IMR-90 (cell line): ENCODE data around the gene SMIM44. TPM values are rescaled to one million over a fixed set of nuclear protein-coding genes. Genes with fewer than 3 reads are reported as not detected.

Source experiments
- ATAC-seq: fragments of 200-7000 bp; cut with Tn5 transposase; 2 replicates; pipeline ENCODE4 v1.9.1; 2020; ENCODE audit warnings: low read depth, mild to moderate bottlenecking, moderate library complexity
- BruUV-seq: library from RNA; stranded (reverse); fragments of 400-500 nt; replicated peaks from 2 replicates; lab custom pipeline; 2021; lab: Mats Ljungman, UMichigan
- CTCF ChIA-PET: fragments of 300-600 bp; formaldehyde crosslinking; extraction: SDS; loops from one replicate; lab custom pipeline; 2021; ENCODE audit warnings: antibody characterized with exemption; lab: Yijun Ruan, JAX
- POLR2A ChIA-PET: fragments of 300-600 bp; sonication (Branson Sonifier 250); formaldehyde crosslinking; loops from one replicate; lab custom pipeline; 2022; ENCODE audit warnings: antibody characterized with exemption; ENCODE audit not compliant: unreplicated experiment; lab: Charles Lee
- DNase-seq: peaks from one replicate; pipeline ENCODE4 v3.0.0; 2013
- H2AFZ ChIP-seq: replicated peaks from 2 replicates; pipeline ENCODE3; 2013; ENCODE audit warnings: low read length, mild to moderate bottlenecking; ENCODE audit not compliant: poor library complexity
- H2AK5ac ChIP-seq: 2 replicates; pipeline ENCODE4 v1.6.1; 2013; ENCODE audit warnings: low read depth, low read length, inconsistent platforms
- H2AK9ac ChIP-seq: replicated peaks from 2 replicates; pipeline ENCODE3; 2013; ENCODE audit warnings: mild to moderate bottlenecking, low read depth, low read length, moderate library complexity; ENCODE audit not compliant: poor library complexity
- H2BK120ac ChIP-seq: 2 replicates; pipeline ENCODE4 v1.6.1; 2013; ENCODE audit warnings: low read depth, low read length, inconsistent platforms
- H2BK15ac ChIP-seq: 3 replicates; pipeline ENCODE4 v1.6.1; 2013; ENCODE audit warnings: low read depth, low read length, inconsistent platforms
- H2BK20ac ChIP-seq: 2 replicates; pipeline ENCODE4 v1.6.1; 2013; ENCODE audit warnings: low read depth, mild to moderate bottlenecking, inconsistent platforms, low read length, moderate library complexity
- H2BK5ac ChIP-seq: 2 replicates; pipeline ENCODE4 v1.6.1; 2013; ENCODE audit warnings: mild to moderate bottlenecking, low read depth, low read length, inconsistent platforms; ENCODE audit not compliant: poor library complexity, severe bottlenecking
- H3K14ac ChIP-seq: replicated peaks from 2 replicates; pipeline ENCODE4 v1.6.1; 2013; ENCODE audit warnings: low read depth, low read length, inconsistent platforms
- H3K18ac ChIP-seq: 2 replicates; pipeline ENCODE4 v1.6.1; 2013; ENCODE audit warnings: low read depth, low read length, control low read depth
- H3K23ac ChIP-seq: 2 replicates; pipeline ENCODE4 v1.6.1; 2013; ENCODE audit warnings: low read depth, low read length, inconsistent platforms
- H3K27ac ChIP-seq: 2 replicates; pipeline ENCODE4 v1.5.1; 2013; ENCODE audit warnings: mild to moderate bottlenecking, control low read depth, low read length; ENCODE audit not compliant: insufficient read depth
- H3K27me3 ChIP-seq: 2 replicates; pipeline ENCODE4 v1.6.1; 2013; ENCODE audit warnings: low read length; ENCODE audit not compliant: control insufficient read depth, insufficient read depth
- H3K36me3 ChIP-seq: 2 replicates; pipeline ENCODE4 v1.6.1; 2013; ENCODE audit warnings: low read length, mixed read lengths; ENCODE audit not compliant: control insufficient read depth, insufficient read depth
- H3K4ac ChIP-seq: 2 replicates; pipeline ENCODE4 v1.6.1; 2013; ENCODE audit warnings: low read depth, low read length, inconsistent platforms
- H3K4me1 ChIP-seq: 2 replicates; pipeline ENCODE4 v1.6.1; 2013; ENCODE audit warnings: low read length, mixed read lengths; ENCODE audit not compliant: control insufficient read depth, insufficient read depth
- H3K4me2 ChIP-seq: 2 replicates; pipeline ENCODE4 v1.6.1; 2013; ENCODE audit warnings: low read depth, mild to moderate bottlenecking, control low read depth, low read length, moderate library complexity
- H3K4me3 ChIP-seq: 2 replicates; pipeline ENCODE4 v1.5.1; 2013; ENCODE audit warnings: low read depth, mild to moderate bottlenecking, control low read depth, low read length, moderate library complexity; ENCODE audit not compliant: insufficient read depth
- H3K56ac ChIP-seq: 2 replicates; pipeline ENCODE4 v1.6.1; 2013; ENCODE audit warnings: low read length, inconsistent platforms; ENCODE audit not compliant: insufficient read depth; ENCODE audit errors: extremely low read depth
- H3K79me1 ChIP-seq, 2 experiments: 2 replicates each; pipeline ENCODE4 v1.6.1; 2013; ENCODE audit warnings: low read length in 2 of 2, inconsistent platforms in 1 of 2, low read depth in 1 of 2
- H3K9ac ChIP-seq: 2 replicates; pipeline ENCODE4 v1.6.1; 2013; ENCODE audit warnings: low read depth, low read length, control low read depth
- H3K9me1 ChIP-seq: 2 replicates; pipeline ENCODE4 v1.6.1; 2013; ENCODE audit warnings: low read length, inconsistent platforms; ENCODE audit not compliant: insufficient read depth
- H3K9me3 ChIP-seq: 2 replicates; pipeline ENCODE4 v1.6.1; 2013; ENCODE audit warnings: low read length; ENCODE audit not compliant: control insufficient read depth, insufficient read depth
- H4K20me1 ChIP-seq: 2 replicates; pipeline ENCODE4 v1.6.1; 2013; ENCODE audit warnings: low read length, inconsistent platforms; ENCODE audit not compliant: insufficient read depth
- H4K5ac ChIP-seq: 2 replicates; pipeline ENCODE4 v1.6.1; 2013; ENCODE audit warnings: mild to moderate bottlenecking, low read depth, low read length, control low read depth
- H4K8ac ChIP-seq, 2 experiments: 2 replicates each; pipeline ENCODE4 v1.6.1; 2013; ENCODE audit warnings: low read depth in 2 of 2, low read length in 2 of 2, control low read depth in 1 of 2, inconsistent platforms in 1 of 2
- H4K91ac ChIP-seq: 2 replicates; pipeline ENCODE4 v1.6.1; 2013; ENCODE audit warnings: low read depth, low read length, inconsistent platforms; ENCODE audit not compliant: insufficient read depth
- BHLHE40 ChIP-seq: fragments of 150-350 bp; IDR thresholded peaks from 2 replicates; pipeline ENCODE4 v1.6.1; 2016; ENCODE audit warnings: mild to moderate bottlenecking, low read depth, low read length
- CEBPB ChIP-seq: IDR thresholded peaks from 2 replicates; pipeline ENCODE4 v1.6.1; 2012; ENCODE audit warnings: low read depth, low read length, improper control_type of control experiment
- CHD1 ChIP-seq: IDR thresholded peaks from 2 replicates; pipeline ENCODE4 v1.6.1; 2012; ENCODE audit warnings: low read depth, low read length, improper control_type of control experiment
- FOS ChIP-seq: fragments of 150-350 bp; IDR thresholded peaks from 2 replicates; pipeline ENCODE4 v1.6.1; 2016; ENCODE audit warnings: low read depth, low read length
- MAFK ChIP-seq: IDR thresholded peaks from 2 replicates; pipeline ENCODE4 v1.6.1; 2012; ENCODE audit warnings: low read depth, low read length, improper control_type of control experiment
- MAZ ChIP-seq: IDR thresholded peaks from 2 replicates; pipeline ENCODE4 v1.6.1; 2012; ENCODE audit warnings: low read depth, mild to moderate bottlenecking, low read length, improper control_type of control experiment, moderate library complexity, borderline replicate concordance
- MXI1 ChIP-seq: IDR thresholded peaks from 2 replicates; pipeline ENCODE4 v1.6.1; 2012; ENCODE audit warnings: low read depth, mild to moderate bottlenecking, low read length, moderate library complexity, borderline replicate concordance
- NFE2L2 ChIP-seq: fragments of 150-350 bp; IDR thresholded peaks from 2 replicates; pipeline ENCODE4 v1.6.1; 2016; ENCODE audit warnings: low read depth, mild to moderate bottlenecking, low read length
- POLR2A ChIP-seq: IDR thresholded peaks from 2 replicates; pipeline ENCODE4 v1.6.1; 2012; ENCODE audit warnings: mild to moderate bottlenecking, low read depth, low read length
- RAD21 ChIP-seq: IDR thresholded peaks from 2 replicates; pipeline ENCODE4 v1.6.1; 2012; ENCODE audit warnings: low read length, improper control_type of control experiment
- RCOR1 ChIP-seq: IDR thresholded peaks from 2 replicates; pipeline ENCODE4 v1.6.1; 2012; ENCODE audit warnings: mild to moderate bottlenecking, low read length, improper control_type of control experiment; ENCODE audit not compliant: insufficient replicate concordance
- RFX5 ChIP-seq: IDR thresholded peaks from 2 replicates; pipeline ENCODE4 v1.8.0; 2012; ENCODE audit warnings: low read depth, mild to moderate bottlenecking, low read length, moderate library complexity
- SMC3 ChIP-seq: fragments of 150-350 bp; IDR thresholded peaks from 2 replicates; pipeline ENCODE4 v1.6.1; 2016; ENCODE audit warnings: low read depth, mild to moderate bottlenecking, antibody characterized with exemption, low read length, moderate library complexity
- WGBS, 2 experiments: methylation state at CpG; one replicate each; pipeline versions ENCODE4 v1.1.5 to v1.1.7; 2013; ENCODE audit warnings: missing lambda C conversion rate in 2 of 2; ENCODE audit not compliant: insufficient read length in 1 of 2; ENCODE audit errors: extremely low coverage in 2 of 2; 5-methylcytosine and 5-hydroxymethylcytosine counted together
- dilution Hi-C: fragments of 300-500 bp; cut with HindIII; formaldehyde crosslinking; loops from one replicate; pipeline ENCODE4 v1.14.3; 2018; ENCODE audit warnings: low sequenced_read_pairs; ENCODE audit not compliant: unreplicated experiment
- in situ Hi-C: fragments of 300-500 bp; cut with MboI; formaldehyde crosslinking; loops from 3 replicates; pipeline ENCODE4 v1.14.3; 2019; ENCODE audit warnings: low sequenced_read_pairs, inconsistent platforms, mixed read lengths
- intact Hi-C: fragments of 100-400 bp; cut with micrococcal nuclease; formaldehyde crosslinking; loops from 2 replicates; pipeline ENCODE4 v1.10.0; 2022
- polyA plus RNA-seq, 3 experiments: library from polyadenylated mRNA; depleted of rRNA; stranded (reverse); fragments of >200 nt; gene quantifications; 2 replicates each; pipeline ENCODE4 v1.2.3, GENCODE V29; 2012; ENCODE audit warnings: low replicate concordance in 1 of 3
- total RNA-seq: library from RNA; depleted of rRNA; stranded (reverse); fragments of >200 nt; gene quantifications from 2 replicates; pipeline ENCODE4 v1.2.3, GENCODE V29; 2012
- TF ChIP-seq, protein P1 (sequence below): fragments of 150-350 bp; IDR thresholded peaks from 2 replicates; pipeline ENCODE4 v1.6.1; 2016; ENCODE audit warnings: low read depth, mild to moderate bottlenecking, low read length, moderate library complexity, borderline replicate concordance
- TF ChIP-seq, protein P2 (sequence below): conservative IDR thresholded peaks from 2 replicates; pipeline ENCODE4 v1.5.1; 2012; ENCODE audit warnings: mild to moderate bottlenecking, low read depth, low read length, improper control_type of control experiment

SMIM44 gene
- total and polyA plus RNA-seq, 2 of the 4 experiments (the other 2 are of a cell fraction) = not detected

DNA sequence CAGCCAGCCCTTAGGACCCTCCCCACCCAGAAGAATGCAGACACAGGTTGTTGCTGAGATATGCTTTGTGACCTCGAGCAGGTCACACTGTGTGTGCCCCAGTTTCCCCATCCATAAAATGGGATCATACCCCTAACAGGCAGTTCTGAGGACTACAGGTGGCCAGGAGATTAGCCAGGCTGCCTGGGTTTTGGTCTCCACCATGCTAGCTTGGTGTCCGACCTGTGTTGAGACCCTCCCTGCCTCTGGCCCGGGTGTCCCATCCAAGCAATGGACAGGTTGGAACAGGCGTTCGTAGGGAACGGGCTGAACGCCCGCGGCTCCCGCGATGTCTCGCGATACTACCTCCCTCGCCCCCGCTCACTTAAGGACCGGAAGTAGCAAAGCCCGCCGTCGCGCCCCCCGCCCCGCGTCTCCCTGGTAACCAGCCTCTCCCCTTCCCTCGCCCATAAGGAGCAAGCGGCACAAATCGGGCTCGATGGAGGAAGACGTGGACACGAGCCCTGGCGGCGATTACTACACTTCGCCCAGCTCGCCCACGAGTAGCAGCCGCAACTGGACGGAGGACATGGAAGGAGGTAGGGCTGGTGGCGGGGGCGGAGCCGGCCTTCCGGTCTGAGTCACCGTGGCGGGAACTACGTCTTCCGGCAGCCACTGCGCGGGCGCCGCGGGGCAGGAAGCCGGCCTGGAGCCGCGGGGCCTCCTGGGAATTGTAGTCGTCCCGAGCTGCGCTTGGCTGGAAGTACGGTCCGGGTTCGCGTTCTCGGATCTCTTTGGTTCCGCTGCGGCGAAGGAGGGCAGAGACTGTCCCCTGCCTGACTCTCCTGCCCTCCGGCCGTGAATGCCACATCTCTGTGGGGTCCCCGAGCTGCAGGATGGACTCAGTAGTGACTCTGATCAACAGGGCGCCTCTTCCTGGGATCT, 48.3 kb downstream of the SMIM44 start:
- Histone ChIP-seq H3K79me1 (peaks cover 35 to 57% of the 10 kb centered on the region in 2 experiments), H2AK9ac (peak overlapping the region; percentile 95), H4K91ac (peak overlapping the region; percentile 99), H3K36me3 (peaks cover 53% of the 10 kb centered on the region), H3K27ac (peak overlapping the region; percentile 98), H4K8ac (peak overlapping the region; percentile 83 to 100), H2BK20ac (no peak overlapping the region), H4K20me1 (peaks cover 6% of the 10 kb centered on the region), H4K5ac (peak overlapping the region; percentile 91), H3K4me3 (peak overlapping the region; percentile 51), H3K4me1 (peaks cover 8% of the 10 kb centered on the region), H3K4me2 (peak overlapping the region; percentile 91), H3K14ac (peak overlapping the region; percentile 95), H2AK5ac (peak overlapping the region; percentile 95), H3K18ac (peak overlapping the region; percentile 86), H3K4ac (peak overlapping the region; percentile 99), H3K23ac (peak overlapping the region; percentile 66; the same call in 1 of the 2 replicates), H2BK15ac (peak overlapping the region; percentile 93; the same call in 2 of the 3 replicates), H3K9me3 (peaks cover 4% of the 10 kb centered on the region; the same call in 1 of the 2 replicates), H3K9me1 (no peaks in the 10 kb centered on the region), H2AFZ (peak overlapping the region; percentile 95), H2BK5ac (peak overlapping the region; percentile 95), H3K27me3 (no peaks in the 10 kb centered on the region), H3K9ac (peak overlapping the region; percentile 85), H2BK120ac (peak overlapping the region; percentile 91), H3K56ac (peak overlapping the region; percentile 74; the same call in 1 of the 2 replicates)
- 5% methylated on average over 29 of the region's 67 CpGs; no CpG with 5 or more reads in 1 of the 2 experiments for WGBS, 2 experiments
- ATAC-seq (peak; percentile 97), DNase-seq (peak; percentile 93)
- intact Hi-C loops = loop anchor here (1.0 kb wide), 1 partner anchor 16 kb away; no protein-coding TSS in a partner anchor
- POLR2A ChIA-PET = no interaction called here
- in situ Hi-C loops = loop anchor here (5.0 kb wide), 1 partner anchor 103 kb away; no protein-coding TSS in a partner anchor
- CTCF ChIA-PET = no interaction called here
- dilution Hi-C loops = no loop called here
- no TSS peak for BruUV-seq
- TF ChIP-seq RAD21 (no peak), RCOR1 (no peak), CHD1 (no peak), MXI1 (peak; percentile 84; the same call in 1 of the 2 replicates), SMC3 (no peak), FOS (peak; percentile 84), POLR2A (no peak), MAFK (no peak), CEBPB (peak; percentile 60; the same call in 1 of the 2 replicates), BHLHE40 (no peak), NFE2L2 (no peak), RFX5 (no peak), MAZ (peak; percentile 67)
- TF ChIP-seq, protein P1, sequence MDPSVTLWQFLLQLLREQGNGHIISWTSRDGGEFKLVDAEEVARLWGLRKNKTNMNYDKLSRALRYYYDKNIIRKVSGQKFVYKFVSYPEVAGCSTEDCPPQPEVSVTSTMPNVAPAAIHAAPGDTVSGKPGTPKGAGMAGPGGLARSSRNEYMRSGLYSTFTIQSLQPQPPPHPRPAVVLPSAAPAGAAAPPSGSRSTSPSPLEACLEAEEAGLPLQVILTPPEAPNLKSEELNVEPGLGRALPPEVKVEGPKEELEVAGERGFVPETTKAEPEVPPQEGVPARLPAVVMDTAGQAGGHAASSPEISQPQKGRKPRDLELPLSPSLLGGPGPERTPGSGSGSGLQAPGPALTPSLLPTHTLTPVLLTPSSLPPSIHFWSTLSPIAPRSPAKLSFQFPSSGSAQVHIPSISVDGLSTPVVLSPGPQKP = no peak
- TF ChIP-seq, protein P2, sequence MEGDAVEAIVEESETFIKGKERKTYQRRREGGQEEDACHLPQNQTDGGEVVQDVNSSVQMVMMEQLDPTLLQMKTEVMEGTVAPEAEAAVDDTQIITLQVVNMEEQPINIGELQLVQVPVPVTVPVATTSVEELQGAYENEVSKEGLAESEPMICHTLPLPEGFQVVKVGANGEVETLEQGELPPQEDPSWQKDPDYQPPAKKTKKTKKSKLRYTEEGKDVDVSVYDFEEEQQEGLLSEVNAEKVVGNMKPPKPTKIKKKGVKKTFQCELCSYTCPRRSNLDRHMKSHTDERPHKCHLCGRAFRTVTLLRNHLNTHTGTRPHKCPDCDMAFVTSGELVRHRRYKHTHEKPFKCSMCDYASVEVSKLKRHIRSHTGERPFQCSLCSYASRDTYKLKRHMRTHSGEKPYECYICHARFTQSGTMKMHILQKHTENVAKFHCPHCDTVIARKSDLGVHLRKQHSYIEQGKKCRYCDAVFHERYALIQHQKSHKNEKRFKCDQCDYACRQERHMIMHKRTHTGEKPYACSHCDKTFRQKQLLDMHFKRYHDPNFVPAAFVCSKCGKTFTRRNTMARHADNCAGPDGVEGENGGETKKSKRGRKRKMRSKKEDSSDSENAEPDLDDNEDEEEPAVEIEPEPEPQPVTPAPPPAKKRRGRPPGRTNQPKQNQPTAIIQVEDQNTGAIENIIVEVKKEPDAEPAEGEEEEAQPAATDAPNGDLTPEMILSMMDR = no peak
